Fibroblast of villous mesenchyme (primary cell): ENCODE data around the gene LYG2. TPM values are rescaled to one million over a fixed set of nuclear protein-coding genes. Genes with fewer than 3 reads are reported as not detected.
"Not testable (repeated sequence)": the region's sequence is repeated elsewhere in the genome, so short reads cannot be mapped to it uniquely, and the experiment has no call there.

Experiments used
- DNase-seq: peaks from one replicate; pipeline ENCODE4 v3.0.0-alpha.2; 2010; ENCODE audit warnings: low read depth
- H3K4me3 ChIP-seq: 2 replicates; pipeline ENCODE4 v1.5.1; 2011; ENCODE audit warnings: low read depth, mild to moderate bottlenecking, low read length
- CTCF ChIP-seq: IDR thresholded peaks from 2 replicates; pipeline ENCODE4 v1.5.1; 2012; ENCODE audit warnings: low read depth, mild to moderate bottlenecking, low read length; ENCODE audit not compliant: insufficient read depth
- total RNA-seq: library from RNA; depleted of rRNA; stranded (reverse); fragments of >200 nt; gene quantifications from 2 replicates; pipeline ENCODE4 v1.2.3, GENCODE V29; 2012

The LYG2 gene
- total RNA-seq, 1 donor, result not detected

GRCh38 chr2:99278793-99279291 is 23.4 kb upstream of the LYG2 start:
- DNase-seq, result peak; percentile 93
- peak overlapping the region; percentile 35 for H3K4me3 ChIP-seq
- TF ChIP-seq CTCF, result no peak

GRCh38 chr2:99278195-99278765 is 22.8 kb upstream of the LYG2 start:
- not testable (repeated sequence) for DNase-seq, H3K4me3 ChIP-seq

GRCh38 chr2:99275882-99276281 is 20.4 kb upstream of the LYG2 start:
- no peak for TF ChIP-seq CTCF
- no peak overlapping the region for H3K4me3 ChIP-seq
- DNase-seq, result no peak

- no peak overlapping the region for H3K4me3 ChIP-seq
- no peak for DNase-seq
- no peak for TF ChIP-seq CTCF
Observed at GRCh38 chr2:99261242-99261641, 5.8 kb upstream of the LYG2 start.

GRCh38 chr2:99260184-99260583 is 4.7 kb upstream of the LYG2 start:
- no peak for DNase-seq
- TF ChIP-seq CTCF, result no peak

GRCh38 chr2:99259465-99259864 is 4.0 kb upstream of the LYG2 start:
- H3K4me3 ChIP-seq, result no peak overlapping the region
- no peak for DNase-seq
- no peak for TF ChIP-seq CTCF

More at GRCh38 chr2:99260184-99260583, 4.7 kb upstream of the LYG2 start:
- no peak overlapping the region for H3K4me3 ChIP-seq

- TF ChIP-seq CTCF, result no peak
- H3K4me3 ChIP-seq, result no peak overlapping the region
- no peak for DNase-seq
Observed at GRCh38 chr2:99256677-99257076, 1.2 kb upstream of the LYG2 start.
